GM12878 (cell line): ENCODE data around the gene PABPC4L. TPM values are rescaled to one million over a fixed set of nuclear protein-coding genes. Genes with fewer than 3 reads are reported as not detected.

ENCODE experiments used
- ATAC-seq: fragments of 200-7000 bp; cut with Tn5 transposase; 3 replicates; pipeline ENCODE4 v1.9.1; 2020; ENCODE audit warnings: mild to moderate bottlenecking, moderate library complexity
- BruUV-seq: library from RNA; stranded (reverse); fragments of 400-500 nt; replicated peaks from 2 replicates; lab custom pipeline; 2021; lab: Mats Ljungman, UMichigan
- CTCF ChIA-PET: fragments of 300-600 bp; sonication (Branson Sonifier 250); formaldehyde crosslinking; extraction: SDS; loops from one replicate; lab custom pipeline; 2021; ENCODE audit warnings: inconsistent platforms; lab: Yijun Ruan, JAX
- POLR2A ChIA-PET: fragments of 350-600 bp; formaldehyde crosslinking; extraction: SDS; loops from one replicate; lab custom pipeline; 2021; ENCODE audit warnings: inconsistent platforms; lab: Charles Lee
- RAD21 ChIA-PET: fragments of 300-600 bp; sonication (Branson Sonifier 250); formaldehyde crosslinking; loops from one replicate; lab custom pipeline; 2023; ENCODE audit warnings: antibody characterized with exemption; ENCODE audit not compliant: unreplicated experiment; lab: Charles Lee
- SMC1A ChIA-PET: fragments of 300-600 bp; sonication (Branson Sonifier 250); formaldehyde crosslinking; loops from one replicate; lab custom pipeline; 2023; ENCODE audit not compliant: unreplicated experiment, uncharacterized antibody; lab: Charles Lee
- DNase-seq: peaks from one replicate; pipeline ENCODE4 v3.0.0-alpha.2; 2011; ENCODE audit warnings: low read depth, low spot score
- FAIRE-seq: peaks from 3 replicates; lab custom pipeline; 2011; peaks lifted over from hg19 to GRCh38; lab: Jason Lieb, UNC
- H2AFZ ChIP-seq: 2 replicates; pipeline ENCODE4 v1.6.0; 2011; ENCODE audit warnings: low read depth, low read length, control low read depth; ENCODE audit not compliant: control insufficient read depth
- H3K27ac ChIP-seq: 2 replicates; pipeline ENCODE4 v1.5.1; 2011; ENCODE audit warnings: control low read depth; ENCODE audit not compliant: control insufficient read depth, insufficient read depth
- H3K27me3 ChIP-seq, 2 experiments: replicated peaks in 1 of 2; 2 replicates each; pipeline versions ENCODE4 v1.6.0 to v1.6.1; 2011; ENCODE audit warnings: low read length in 1 of 2; ENCODE audit not compliant: control insufficient read depth in 2 of 2, insufficient read depth in 2 of 2
- H3K36me3 ChIP-seq, 2 experiments: 2 replicates each; pipeline ENCODE4 v1.5.1; 2011; ENCODE audit warnings: low read length in 1 of 2; ENCODE audit not compliant: control insufficient read depth in 2 of 2, insufficient read depth in 2 of 2
- H3K4me1 ChIP-seq: 2 replicates; pipeline ENCODE4 v1.6.1; 2011; ENCODE audit warnings: mild to moderate bottlenecking, low read length, moderate library complexity, mixed read lengths; ENCODE audit not compliant: control insufficient read depth, insufficient read depth
- H3K4me2 ChIP-seq: 2 replicates; pipeline ENCODE4 v1.6.0; 2011; ENCODE audit warnings: control low read depth; ENCODE audit not compliant: control insufficient read depth, insufficient read depth
- H3K4me3 ChIP-seq: fragments of 200-600 bp; sonication (generic); 2 replicates; pipeline ENCODE4 v1.5.1; 2016
- H3K79me2 ChIP-seq: 2 replicates; pipeline ENCODE4 v1.6.0; 2011; ENCODE audit warnings: low read length; ENCODE audit not compliant: control insufficient read depth, insufficient read depth
- H3K9ac ChIP-seq: 2 replicates; pipeline ENCODE4 v1.8.0; 2011; ENCODE audit warnings: low read length, control low read depth, mixed read lengths; ENCODE audit not compliant: control insufficient read depth, insufficient read depth
- H3K9me3 ChIP-seq: replicated peaks from 3 replicates; pipeline ENCODE4 v1.5.1; 2011; ENCODE audit warnings: mild to moderate bottlenecking, low read length; ENCODE audit not compliant: control insufficient read depth, insufficient read depth
- H4K20me1 ChIP-seq: 2 replicates; pipeline ENCODE4 v1.6.0; 2011; ENCODE audit not compliant: control insufficient read depth, insufficient read depth
- ASH2L ChIP-seq: fragments of 300-600, 200-600 bp; sonication (generic); IDR thresholded peaks from 2 replicates; pipeline ENCODE4 v1.6.1; 2017; ENCODE audit warnings: low read depth, mild to moderate bottlenecking, borderline replicate concordance
- FOS ChIP-seq: IDR thresholded peaks from 3 replicates; pipeline ENCODE4 v1.6.1; 2011; ENCODE audit warnings: borderline replicate concordance; ENCODE audit not compliant: insufficient read length; ENCODE audit errors: extremely low read depth
- FOXM1 ChIP-seq: IDR thresholded peaks from 2 replicates; pipeline ENCODE4 v1.6.1; 2012; ENCODE audit warnings: low read depth, mild to moderate bottlenecking, inconsistent platforms, low read length, moderate library complexity
- MAX ChIP-seq: IDR thresholded peaks from 2 replicates; pipeline ENCODE4 v1.6.1; 2012; ENCODE audit warnings: low read depth, low read length, improper control_type of control experiment
- NFIC ChIP-seq: IDR thresholded peaks from 2 replicates; pipeline ENCODE4 v1.6.1; 2012; ENCODE audit warnings: low read depth, mild to moderate bottlenecking, inconsistent platforms, low read length, moderate library complexity
- POU2F2 ChIP-seq: IDR thresholded peaks from 3 replicates; pipeline ENCODE4 v1.6.1; 2011; ENCODE audit warnings: low read depth, mild to moderate bottlenecking, low read length, borderline replicate concordance
- RCOR1 ChIP-seq: conservative IDR thresholded peaks from 2 replicates; pipeline ENCODE4 v1.6.1; 2012; ENCODE audit warnings: low read depth, low read length, improper control_type of control experiment
- ZBTB11 ChIP-seq: fragments of 450-650 bp; formaldehyde crosslinking; IDR thresholded peaks from 2 replicates; pipeline ENCODE4 v1.5.0; 2022; ENCODE audit warnings: mild to moderate bottlenecking, missing genetic modification characterization
- ZSCAN29 ChIP-seq: fragments of 450-650 bp; IDR thresholded peaks from 2 replicates; pipeline ENCODE4 v1.6.1; 2017; ENCODE audit warnings: mild to moderate bottlenecking, moderate library complexity
- WGBS: methylation state at CpG from one replicate; pipeline ENCODE4 v1.1.6; 2016; ENCODE audit warnings: low lambda C conversion rate; ENCODE audit not compliant: insufficient replicate concordance, insufficient coverage; ENCODE audit errors: missing lambda C conversion rate; 5-methylcytosine and 5-hydroxymethylcytosine counted together
- in situ Hi-C: fragments of 300-500 bp; cut with MboI; formaldehyde crosslinking; loops from 9 replicates; pipeline ENCODE4 v1.14.3; 2018; ENCODE audit warnings: mixed read lengths
- intact Hi-C: fragments of 100-400 bp; cut with micrococcal nuclease; formaldehyde crosslinking; loops from one replicate; pipeline ENCODE4 v1.14.2; 2022; ENCODE audit not compliant: unreplicated experiment
- polyA plus RNA-seq, 11 experiments: library from polyadenylated mRNA; depleted of rRNA in 4 of 11; unstranded in 6 of 11; stranded (reverse) in 5 of 11; fragments of >200 nt; fragmentation: Nextera tagmentation in 4 of 11; fragmentation: Illumina TruSeq in 1 of 11; extraction: Ambion mirVana in 4 of 11; extraction: Trizol in 1 of 11; gene quantifications; 1 replicate in 1 of 11; 2 replicates in 10 of 11; pipeline versions ENCODE4 v1.2.1 to v1.2.3, GENCODE V29; 2011 to 2016; ENCODE audit warnings: inconsistent platforms in 2 of 11, missing spikeins in 2 of 11, low read depth in 1 of 11
- total RNA-seq, 4 experiments: library from RNA; depleted of rRNA in 3 of 4; stranded (reverse); fragments of >200 nt in 3 of 4; fragmentation: Illumina TruSeq in 1 of 4; extraction: Trizol in 1 of 4; gene quantifications; 2 replicates each; pipeline versions ENCODE4 v1.2.1 to v1.2.3, GENCODE V29; 2013 to 2021
- TF ChIP-seq, protein P1 (sequence below): fragments of 450-650 bp; IDR thresholded peaks from 2 replicates; pipeline ENCODE4 v1.6.1; 2017; ENCODE audit warnings: mild to moderate bottlenecking, moderate library complexity
- TF ChIP-seq, protein P2 (sequence below): IDR thresholded peaks from 2 replicates; pipeline ENCODE4 v1.6.1; 2012; ENCODE audit warnings: low read depth, low read length, improper control_type of control experiment

The PABPC4L gene
- total and polyA plus RNA-seq, 10 of the 15 experiments (the other 5 are each of a cell fraction or from before 2014, with no cell fraction given) = not detected

DNA sequence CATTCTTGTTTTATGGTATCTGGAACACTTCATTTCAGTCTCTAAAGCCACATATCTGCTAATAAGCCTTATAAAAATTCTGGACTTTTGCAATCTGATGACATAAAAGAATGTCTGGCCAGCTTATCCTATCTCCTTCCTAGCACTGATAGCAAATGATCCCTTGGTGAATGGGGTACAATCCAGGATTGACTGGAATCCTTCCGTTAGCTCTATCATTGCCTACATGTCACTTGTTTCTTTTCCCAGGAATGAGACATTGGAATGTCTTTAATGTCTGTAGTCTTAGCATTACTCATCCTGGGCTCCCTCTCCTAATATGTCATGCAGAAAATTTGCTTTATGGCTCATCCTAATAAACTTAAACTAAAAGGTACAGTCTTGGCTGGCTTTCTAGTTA is 14.8 kb upstream of the PABPC4L start:
- intact Hi-C loops = no loop called here
- DNase-seq (no peak), ATAC-seq (no peak), FAIRE-seq (no peak)
- H3K27me3 ChIP-seq = no peaks in the 10 kb centered on the region
- no TSS peak for BruUV-seq
- in situ Hi-C loops = no loop called here
- no peaks in the 10 kb centered on the region for H4K20me1 ChIP-seq
- no peak overlapping the region for H3K4me3 ChIP-seq
- no peak overlapping the region for H3K9ac ChIP-seq
- 55% methylated on average over 1 of the region's 1 CpG for WGBS
- H3K4me2 ChIP-seq = no peak overlapping the region
- no peak overlapping the region for H2AFZ ChIP-seq
- H3K4me1 ChIP-seq = no peaks in the 10 kb centered on the region
- POLR2A ChIA-PET = no interaction called here
- TF ChIP-seq FOXM1 (no peak), ASH2L (no peak), MAX (no peak), ZSCAN29 (no peak), RCOR1 (no peak), POU2F2 (no peak), FOS (no peak), ZBTB11 (no peak), NFIC (no peak)
- TF ChIP-seq, protein P1, sequence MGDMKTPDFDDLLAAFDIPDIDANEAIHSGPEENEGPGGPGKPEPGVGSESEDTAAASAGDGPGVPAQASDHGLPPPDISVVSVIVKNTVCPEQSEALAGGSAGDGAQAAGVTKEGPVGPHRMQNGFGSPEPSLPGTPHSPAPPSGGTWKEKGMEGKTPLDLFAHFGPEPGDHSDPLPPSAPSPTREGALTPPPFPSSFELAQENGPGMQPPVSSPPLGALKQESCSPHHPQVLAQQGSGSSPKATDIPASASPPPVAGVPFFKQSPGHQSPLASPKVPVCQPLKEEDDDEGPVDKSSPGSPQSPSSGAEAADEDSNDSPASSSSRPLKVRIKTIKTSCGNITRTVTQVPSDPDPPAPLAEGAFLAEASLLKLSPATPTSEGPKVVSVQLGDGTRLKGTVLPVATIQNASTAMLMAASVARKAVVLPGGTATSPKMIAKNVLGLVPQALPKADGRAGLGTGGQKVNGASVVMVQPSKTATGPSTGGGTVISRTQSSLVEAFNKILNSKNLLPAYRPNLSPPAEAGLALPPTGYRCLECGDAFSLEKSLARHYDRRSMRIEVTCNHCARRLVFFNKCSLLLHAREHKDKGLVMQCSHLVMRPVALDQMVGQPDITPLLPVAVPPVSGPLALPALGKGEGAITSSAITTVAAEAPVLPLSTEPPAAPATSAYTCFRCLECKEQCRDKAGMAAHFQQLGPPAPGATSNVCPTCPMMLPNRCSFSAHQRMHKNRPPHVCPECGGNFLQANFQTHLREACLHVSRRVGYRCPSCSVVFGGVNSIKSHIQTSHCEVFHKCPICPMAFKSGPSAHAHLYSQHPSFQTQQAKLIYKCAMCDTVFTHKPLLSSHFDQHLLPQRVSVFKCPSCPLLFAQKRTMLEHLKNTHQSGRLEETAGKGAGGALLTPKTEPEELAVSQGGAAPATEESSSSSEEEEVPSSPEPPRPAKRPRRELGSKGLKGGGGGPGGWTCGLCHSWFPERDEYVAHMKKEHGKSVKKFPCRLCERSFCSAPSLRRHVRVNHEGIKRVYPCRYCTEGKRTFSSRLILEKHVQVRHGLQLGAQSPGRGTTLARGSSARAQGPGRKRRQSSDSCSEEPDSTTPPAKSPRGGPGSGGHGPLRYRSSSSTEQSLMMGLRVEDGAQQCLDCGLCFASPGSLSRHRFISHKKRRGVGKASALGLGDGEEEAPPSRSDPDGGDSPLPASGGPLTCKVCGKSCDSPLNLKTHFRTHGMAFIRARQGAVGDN = no peak
- TF ChIP-seq, protein P2, sequence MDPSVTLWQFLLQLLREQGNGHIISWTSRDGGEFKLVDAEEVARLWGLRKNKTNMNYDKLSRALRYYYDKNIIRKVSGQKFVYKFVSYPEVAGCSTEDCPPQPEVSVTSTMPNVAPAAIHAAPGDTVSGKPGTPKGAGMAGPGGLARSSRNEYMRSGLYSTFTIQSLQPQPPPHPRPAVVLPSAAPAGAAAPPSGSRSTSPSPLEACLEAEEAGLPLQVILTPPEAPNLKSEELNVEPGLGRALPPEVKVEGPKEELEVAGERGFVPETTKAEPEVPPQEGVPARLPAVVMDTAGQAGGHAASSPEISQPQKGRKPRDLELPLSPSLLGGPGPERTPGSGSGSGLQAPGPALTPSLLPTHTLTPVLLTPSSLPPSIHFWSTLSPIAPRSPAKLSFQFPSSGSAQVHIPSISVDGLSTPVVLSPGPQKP = no peak
- TF ChIP-seq, all 136 proteins: peak for 0
- ChIA-PET RAD21 (no interaction called here), SMC1A (no interaction called here), CTCF (no interaction called here)
- Histone ChIP-seq H3K27ac (no peak overlapping the region), H3K9me3 (no peaks in the 10 kb centered on the region), H3K36me3 (no peaks in the 10 kb centered on the region), H3K79me2 (no peaks in the 10 kb centered on the region)
